ENCODE measurements around the gene ACOXL.

The ACOXL gene

DNA sequence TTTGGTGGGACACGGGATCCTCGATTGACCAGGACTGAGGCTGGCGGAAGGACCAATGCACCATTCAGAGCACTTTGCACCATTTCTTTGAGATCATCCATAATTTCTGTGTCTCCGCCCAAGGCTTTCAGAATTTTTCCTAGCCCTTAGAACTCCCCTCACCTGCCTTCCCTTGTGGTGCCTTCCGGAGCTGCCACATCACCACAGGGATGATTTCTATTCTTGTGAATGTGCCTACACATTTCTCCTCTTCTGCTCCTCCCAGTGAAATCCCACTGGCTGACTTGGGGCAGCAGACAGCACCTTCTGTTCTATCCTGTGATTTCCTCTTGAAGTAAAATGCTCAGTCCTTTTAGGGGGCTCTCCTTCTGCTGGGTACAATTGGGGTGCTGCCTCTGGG is 11.2 kb downstream of the ACOXL start:
- H3K9me3 ChIP-seq (ENCODE audit: insufficient read depth, low read depth, low read length): no peaks in the 10 kb centered on the region
- H3K27ac ChIP-seq (ENCODE audit: low read depth, low read length): no peak overlapping the region
- H3K9ac ChIP-seq (ENCODE audit: low read depth, low read length): no peak overlapping the region
- no peaks in the 10 kb centered on the region for H3K36me3 ChIP-seq (ENCODE audit: insufficient read depth, low read length)
- no peaks in the 10 kb centered on the region for H3K27me3 ChIP-seq (ENCODE audit: insufficient read depth, low read length)
- WGBS: 85% methylated on average over 5 of the region's 5 CpGs
- peaks cover 45% of the 10 kb centered on the region for H3K4me1 ChIP-seq (ENCODE audit: insufficient read depth, low read length)
- no peak overlapping the region for H3K4me3 ChIP-seq (ENCODE audit: low read length)

DNA sequence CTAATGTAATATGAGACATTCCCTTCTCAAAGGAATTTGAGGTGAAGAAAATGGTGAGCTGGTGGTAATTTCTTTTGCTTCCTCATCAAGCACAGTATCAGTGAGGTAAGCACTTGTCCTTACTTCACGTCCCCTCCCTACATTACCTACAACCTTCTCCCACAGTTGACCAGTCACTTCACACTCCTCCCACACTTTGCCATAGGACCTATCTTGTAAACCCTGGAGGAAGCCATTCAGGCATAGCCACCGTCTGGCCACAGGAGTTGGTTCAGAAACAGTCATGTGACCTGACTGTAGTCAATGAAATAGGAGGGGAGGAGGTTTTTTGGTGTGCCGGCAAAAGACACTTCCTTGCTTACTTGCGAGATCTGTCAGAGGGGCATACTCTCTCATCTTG is 12.1 kb downstream of the ACOXL start:
- WGBS: 90% methylated on average over 4 of the region's 4 CpGs
- Histone ChIP-seq H3K4me1 (ENCODE audit: insufficient read depth, low read length) (peaks cover 49% of the 10 kb centered on the region), H3K27ac (ENCODE audit: low read depth, low read length) (no peak overlapping the region)

DNA sequence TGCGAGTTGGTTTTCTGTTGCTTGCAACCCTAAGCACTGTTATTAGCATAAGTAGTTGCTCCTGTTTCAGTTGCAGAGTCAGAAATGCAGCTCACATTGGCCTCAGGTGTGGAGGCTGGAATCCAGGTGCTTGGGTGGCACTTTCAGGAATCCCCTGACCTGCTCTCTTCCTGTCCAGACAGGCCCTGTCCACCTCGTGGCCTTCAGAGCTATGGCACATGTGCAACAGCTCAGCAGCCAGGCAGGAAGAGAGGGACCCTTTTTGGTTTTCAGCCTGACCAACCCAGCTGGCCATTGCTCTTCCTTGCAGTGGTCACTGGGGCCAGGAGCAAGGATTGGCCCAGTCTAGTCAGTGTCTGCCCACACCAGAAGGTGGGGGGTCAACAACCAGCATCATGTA is 12.7 kb downstream of the ACOXL start:
- Histone ChIP-seq H3K9ac (ENCODE audit: low read depth, low read length) (no peak overlapping the region), H3K36me3 (ENCODE audit: insufficient read depth, low read length) (no peaks in the 10 kb centered on the region), H3K9me3 (ENCODE audit: insufficient read depth, low read depth, low read length) (no peaks in the 10 kb centered on the region), H3K4me3 (ENCODE audit: low read length) (no peak overlapping the region), H3K4me1 (ENCODE audit: insufficient read depth, low read length) (peaks cover 49% of the 10 kb centered on the region), H3K27ac (ENCODE audit: low read depth, low read length) (no peak overlapping the region), H3K27me3 (ENCODE audit: insufficient read depth, low read length) (no peaks in the 10 kb centered on the region)
- 94% methylated on average over 2 of the region's 2 CpGs for WGBS

More for the DNA sequence above, 12.1 kb downstream of the ACOXL start:
- Histone ChIP-seq H3K9ac (ENCODE audit: low read depth, low read length) (no peak overlapping the region), H3K9me3 (ENCODE audit: insufficient read depth, low read depth, low read length) (no peaks in the 10 kb centered on the region), H3K27me3 (ENCODE audit: insufficient read depth, low read length) (no peaks in the 10 kb centered on the region), H3K4me3 (ENCODE audit: low read length) (no peak overlapping the region), H3K36me3 (ENCODE audit: insufficient read depth, low read length) (no peaks in the 10 kb centered on the region)

DNA sequence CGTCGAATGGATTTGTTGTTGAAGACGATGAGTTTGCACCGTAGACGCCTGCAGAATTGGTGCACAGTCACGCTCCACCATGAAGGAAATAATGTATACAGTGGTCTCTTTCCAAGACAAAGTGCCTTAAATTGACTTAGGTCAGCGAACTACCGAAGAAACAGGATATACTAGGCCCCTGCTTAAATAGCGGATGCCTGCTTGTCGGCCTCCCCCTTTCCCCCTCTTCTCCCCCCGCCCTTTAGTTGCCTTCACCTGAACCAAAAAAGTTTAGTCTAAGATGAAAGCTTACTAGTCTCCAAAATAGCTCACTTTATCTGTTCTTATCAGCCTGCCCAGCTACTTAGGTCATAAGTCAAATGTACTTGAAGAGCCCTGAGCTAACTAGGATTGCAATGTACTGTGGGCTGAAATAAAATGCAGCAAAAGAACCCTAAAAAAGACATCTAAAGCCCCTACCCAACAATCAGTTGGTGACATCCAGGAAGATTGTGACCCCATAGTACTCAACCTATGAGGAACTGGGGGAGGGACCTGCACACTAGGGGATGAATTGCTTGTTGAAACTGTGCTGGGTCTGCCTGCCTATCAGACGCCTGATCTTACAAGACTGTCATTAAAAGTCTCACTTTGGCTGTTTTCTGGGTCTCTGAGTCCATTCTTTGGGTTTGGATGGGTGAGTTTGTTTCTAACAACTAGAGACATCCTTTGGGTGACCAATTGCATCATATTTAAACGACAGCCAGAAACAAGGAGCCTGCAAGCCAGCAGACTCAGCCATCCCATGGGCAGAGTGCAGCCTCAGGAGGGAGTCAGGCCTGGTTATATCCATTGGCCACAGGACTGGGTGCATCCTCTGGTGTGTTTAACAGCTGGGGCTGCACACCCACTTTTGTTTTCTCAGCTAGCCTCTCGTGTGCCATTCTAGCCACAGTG is 14.5 kb downstream of the ACOXL start:
- WGBS: 90% methylated on average over 14 of the region's 14 CpGs

DNA sequence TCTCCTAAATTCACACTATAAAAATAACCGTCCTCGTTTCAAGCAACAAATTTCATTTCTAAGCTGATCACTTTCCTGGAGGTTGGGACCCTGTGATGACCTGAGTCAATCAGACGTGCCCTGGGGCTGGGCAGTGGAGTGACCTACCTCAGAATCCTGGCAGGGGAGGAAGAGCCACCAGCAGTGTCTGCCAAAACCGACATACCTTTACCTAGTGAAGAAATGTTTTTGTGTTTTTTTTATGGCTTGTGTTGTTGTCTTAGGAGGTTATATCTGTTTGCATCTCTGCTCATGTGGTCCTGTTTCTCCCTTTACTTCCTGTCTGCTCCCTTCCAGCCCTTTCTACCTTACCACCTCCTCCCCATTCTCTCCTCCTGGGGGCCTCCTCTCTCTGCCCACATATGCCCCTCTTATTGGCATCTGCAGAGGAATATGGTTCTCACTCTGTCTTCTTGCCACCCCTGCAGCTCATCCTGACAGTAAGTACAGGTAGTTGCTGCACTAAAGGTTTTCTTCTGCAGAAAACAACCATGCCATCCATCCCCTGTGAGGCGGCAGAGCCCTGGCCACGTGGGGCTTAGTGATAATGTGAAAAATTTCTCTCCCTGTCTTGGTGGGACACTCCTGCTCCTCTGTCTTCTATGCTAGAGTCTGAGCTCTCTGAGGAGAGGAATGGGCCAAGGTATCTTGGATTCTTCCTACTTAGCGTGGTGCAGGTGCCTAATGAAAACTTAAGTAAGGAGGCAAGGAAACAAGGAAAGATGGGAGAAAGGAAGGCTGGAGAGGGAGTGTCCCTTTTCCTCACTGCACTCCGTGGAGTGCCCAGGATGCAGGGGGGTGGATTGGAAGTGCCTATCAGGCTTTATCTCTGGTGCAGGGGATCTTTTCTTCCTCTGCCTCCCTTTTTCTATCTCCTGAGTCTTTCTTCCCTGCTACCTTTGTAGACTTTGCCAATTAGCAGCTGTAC is 15.4 kb downstream of the ACOXL start:
- Histone ChIP-seq H3K4me1 (ENCODE audit: insufficient read depth, low read length) (peaks cover 37% of the 10 kb centered on the region), H3K36me3 (ENCODE audit: insufficient read depth, low read length) (no peaks in the 10 kb centered on the region), H3K9me3 (ENCODE audit: insufficient read depth, low read depth, low read length) (no peaks in the 10 kb centered on the region), H3K27ac (ENCODE audit: low read depth, low read length) (no peak overlapping the region), H3K4me3 (ENCODE audit: low read length) (no peak overlapping the region), H3K27me3 (ENCODE audit: insufficient read depth, low read length) (no peaks in the 10 kb centered on the region), H3K9ac (ENCODE audit: low read depth, low read length) (no peak overlapping the region)
- 72% methylated on average over 8 of the region's 8 CpGs for WGBS

More for the DNA sequence above, 14.5 kb downstream of the ACOXL start:
- Histone ChIP-seq H3K9me3 (ENCODE audit: insufficient read depth, low read depth, low read length) (no peaks in the 10 kb centered on the region), H3K4me1 (ENCODE audit: insufficient read depth, low read length) (peaks cover 37% of the 10 kb centered on the region), H3K27me3 (ENCODE audit: insufficient read depth, low read length) (no peaks in the 10 kb centered on the region), H3K4me3 (ENCODE audit: low read length) (no peak overlapping the region), H3K27ac (ENCODE audit: low read depth, low read length) (no peak overlapping the region), H3K36me3 (ENCODE audit: insufficient read depth, low read length) (no peaks in the 10 kb centered on the region), H3K9ac (ENCODE audit: low read depth, low read length) (no peak overlapping the region)

DNA sequence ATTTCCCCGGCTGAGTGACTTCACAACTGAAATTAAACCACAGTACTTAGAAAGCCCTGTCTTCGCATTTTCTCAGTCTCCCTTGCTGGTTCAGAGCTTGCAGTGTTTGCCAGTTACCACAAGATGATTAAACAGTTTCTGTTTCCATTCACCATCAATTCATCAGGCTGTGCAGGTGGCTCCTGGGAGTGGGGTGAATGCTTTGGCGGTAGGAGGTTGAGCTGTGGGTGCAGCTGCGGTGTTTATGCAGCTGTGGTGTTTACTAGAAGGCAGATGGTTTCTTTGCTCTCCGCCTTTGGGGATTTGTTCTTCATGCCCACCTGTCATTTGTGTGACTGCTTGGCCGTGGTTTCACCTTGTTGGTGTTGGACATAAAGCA is 16.1 kb downstream of the ACOXL start:
- Histone ChIP-seq H3K9ac (ENCODE audit: low read depth, low read length) (no peak overlapping the region), H3K9me3 (ENCODE audit: insufficient read depth, low read depth, low read length) (no peaks in the 10 kb centered on the region), H3K27ac (ENCODE audit: low read depth, low read length) (no peak overlapping the region), H3K4me1 (ENCODE audit: insufficient read depth, low read length) (peaks cover 43% of the 10 kb centered on the region), H3K4me3 (ENCODE audit: low read length) (no peak overlapping the region), H3K36me3 (ENCODE audit: insufficient read depth, low read length) (no peaks in the 10 kb centered on the region), H3K27me3 (ENCODE audit: insufficient read depth, low read length) (no peaks in the 10 kb centered on the region)
- WGBS: 84% methylated on average over 6 of the region's 6 CpGs

DNA sequence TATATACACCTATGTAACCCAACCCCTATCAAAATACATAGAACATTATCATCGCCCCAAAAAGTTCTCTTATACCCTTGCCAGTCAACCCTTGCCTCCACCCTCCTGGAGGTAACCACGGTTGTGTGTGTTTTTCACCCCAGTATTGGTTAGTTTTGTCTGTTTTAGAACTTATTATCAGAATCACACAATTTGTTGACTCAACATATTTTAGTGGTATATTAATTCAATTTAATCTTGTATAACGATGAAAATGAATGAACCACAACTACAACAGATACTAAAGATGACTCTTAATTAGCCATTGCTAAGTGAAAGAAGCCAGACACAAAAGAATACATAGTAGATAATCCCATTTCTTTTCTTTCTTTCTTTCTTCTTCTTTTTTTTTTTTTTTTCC is 19.3 kb downstream of the ACOXL start:
- Histone ChIP-seq H3K4me3 (ENCODE audit: low read length) (no peak overlapping the region), H3K27me3 (ENCODE audit: insufficient read depth, low read length) (no peaks in the 10 kb centered on the region), H3K9ac (ENCODE audit: low read depth, low read length) (no peak overlapping the region), H3K4me1 (ENCODE audit: insufficient read depth, low read length) (peaks cover 38% of the 10 kb centered on the region), H3K27ac (ENCODE audit: low read depth, low read length) (no peak overlapping the region), H3K9me3 (ENCODE audit: insufficient read depth, low read depth, low read length) (no peaks in the 10 kb centered on the region), H3K36me3 (ENCODE audit: insufficient read depth, low read length) (no peaks in the 10 kb centered on the region)
- WGBS: 96% methylated on average over 2 of the region's 3 CpGs

DNA sequence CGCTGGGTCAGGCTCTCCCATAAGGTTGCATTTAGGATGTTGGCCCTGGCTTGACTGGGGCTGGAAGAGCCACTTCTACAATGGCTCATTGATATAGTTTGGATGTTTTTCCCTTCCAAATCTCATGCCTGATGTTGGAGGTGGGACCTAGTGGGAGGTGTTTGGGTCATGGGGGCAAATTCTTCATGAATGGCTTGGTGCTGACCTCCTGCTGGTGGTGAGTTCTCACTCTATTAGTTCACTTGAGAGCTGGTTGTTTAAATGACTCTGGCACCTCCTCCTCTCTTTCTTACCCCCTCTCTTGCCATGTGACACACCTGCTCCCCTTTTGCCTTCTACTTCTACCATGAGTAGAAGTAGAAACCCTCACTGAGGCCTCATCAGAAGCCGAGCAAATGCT is 20.5 kb downstream of the ACOXL start:
- WGBS: 69% methylated on average over 2 of the region's 2 CpGs
- Histone ChIP-seq H3K9ac (ENCODE audit: low read depth, low read length) (no peak overlapping the region), H3K9me3 (ENCODE audit: insufficient read depth, low read depth, low read length) (no peaks in the 10 kb centered on the region), H3K4me3 (ENCODE audit: low read length) (no peak overlapping the region), H3K27ac (ENCODE audit: low read depth, low read length) (no peak overlapping the region), H3K4me1 (ENCODE audit: insufficient read depth, low read length) (peaks cover 28% of the 10 kb centered on the region), H3K36me3 (ENCODE audit: insufficient read depth, low read length) (no peaks in the 10 kb centered on the region), H3K27me3 (ENCODE audit: insufficient read depth, low read length) (no peaks in the 10 kb centered on the region)

DNA sequence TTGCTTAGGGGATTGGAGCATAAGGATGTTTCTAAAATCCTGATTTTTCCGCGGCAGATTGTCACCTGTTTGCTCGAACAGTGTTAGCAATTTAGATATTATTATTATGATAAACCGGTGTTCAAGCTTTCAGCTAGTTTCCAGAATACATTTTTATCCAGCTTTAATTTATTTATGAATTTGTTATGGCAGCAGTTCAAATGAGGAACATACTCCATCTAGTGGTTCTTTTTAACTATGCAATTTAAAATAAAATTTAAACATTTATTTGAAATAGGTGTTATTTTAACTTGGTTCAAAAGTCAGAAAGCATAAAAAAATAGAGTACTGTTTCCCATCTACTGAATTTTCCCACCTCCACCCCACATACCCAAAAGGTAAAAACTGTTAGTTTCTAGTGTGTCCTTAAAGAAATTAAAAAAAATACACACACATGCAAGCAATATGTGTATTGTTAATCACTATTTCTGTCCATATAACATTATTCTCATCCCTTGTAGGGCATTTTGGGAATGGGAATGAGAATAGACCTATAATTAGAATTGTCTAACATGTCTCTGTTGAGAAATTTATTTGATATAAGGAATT is 23.2 kb downstream of the ACOXL start:
- WGBS: 85% methylated on average over 3 of the region's 4 CpGs
- Histone ChIP-seq H3K4me3 (ENCODE audit: low read length) (no peak overlapping the region), H3K9ac (ENCODE audit: low read depth, low read length) (no peak overlapping the region), H3K27me3 (ENCODE audit: insufficient read depth, low read length) (no peaks in the 10 kb centered on the region), H3K27ac (ENCODE audit: low read depth, low read length) (no peak overlapping the region), H3K9me3 (ENCODE audit: insufficient read depth, low read depth, low read length) (peaks cover 8% of the 10 kb centered on the region), H3K4me1 (ENCODE audit: insufficient read depth, low read length) (peaks cover 17% of the 10 kb centered on the region), H3K36me3 (ENCODE audit: insufficient read depth, low read length) (no peaks in the 10 kb centered on the region)

DNA sequence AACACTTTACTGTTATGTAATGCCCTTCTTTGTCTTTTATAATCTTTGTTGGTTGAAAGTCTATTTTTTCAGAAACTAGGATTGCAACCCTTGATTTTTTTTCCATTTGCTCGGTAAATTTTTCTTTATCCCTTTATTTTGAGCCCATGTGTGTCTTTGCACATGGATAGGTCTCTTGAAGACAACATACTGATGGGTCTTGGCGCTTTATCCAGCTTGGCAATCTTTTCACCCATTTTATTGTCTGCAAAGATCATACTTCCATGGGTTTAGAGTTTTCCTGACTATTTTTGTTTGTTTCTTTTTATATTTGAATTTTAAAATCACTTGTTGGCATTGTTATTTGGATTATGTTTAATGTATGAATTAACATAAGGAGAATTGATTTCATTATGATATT is 27.0 kb downstream of the ACOXL start:
- peaks cover 7% of the 10 kb centered on the region; the same call in 1 of the 2 replicates for H3K4me1 ChIP-seq (ENCODE audit: insufficient read depth, low read length)
- 95% methylated on average over 2 of the region's 2 CpGs for WGBS
- no peaks in the 10 kb centered on the region for H3K36me3 ChIP-seq (ENCODE audit: insufficient read depth, low read length)
- H3K9me3 ChIP-seq (ENCODE audit: insufficient read depth, low read depth, low read length): peaks cover 14% of the 10 kb centered on the region
- no peaks in the 10 kb centered on the region for H3K27me3 ChIP-seq (ENCODE audit: insufficient read depth, low read length)
- H3K27ac ChIP-seq (ENCODE audit: low read depth, low read length): no peak overlapping the region
- H3K9ac ChIP-seq (ENCODE audit: low read depth, low read length): no peak overlapping the region
- H3K4me3 ChIP-seq (ENCODE audit: low read length): no peak overlapping the region

DNA sequence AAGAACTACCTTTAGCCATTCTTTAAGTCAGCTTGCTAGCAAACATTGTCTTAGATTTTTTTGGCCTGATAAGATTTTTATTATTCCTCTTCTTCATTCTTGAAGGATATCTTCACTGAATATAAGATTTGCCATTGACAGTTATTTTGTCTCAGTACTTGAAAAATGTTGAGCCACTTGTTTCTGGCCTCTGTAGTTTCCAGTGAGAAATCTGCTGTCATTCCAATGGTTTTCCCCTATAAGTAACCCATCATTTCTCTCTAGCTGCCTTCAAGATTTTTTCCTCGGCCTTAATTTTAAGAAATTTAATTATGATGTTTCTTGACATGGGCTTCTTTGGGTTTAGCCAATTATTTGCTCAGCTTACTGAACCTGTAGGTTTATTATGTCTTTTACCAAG is 32.6 kb downstream of the ACOXL start:
- H3K27me3 ChIP-seq (ENCODE audit: insufficient read depth, low read length): no peaks in the 10 kb centered on the region
- no peak overlapping the region for H3K9ac ChIP-seq (ENCODE audit: low read depth, low read length)
- no CpG with 5 or more reads among the region's 1 CpG for WGBS
- H3K9me3 ChIP-seq (ENCODE audit: insufficient read depth, low read depth, low read length): peaks cover 14% of the 10 kb centered on the region
- no peak overlapping the region for H3K4me3 ChIP-seq (ENCODE audit: low read length)
- H3K27ac ChIP-seq (ENCODE audit: low read depth, low read length): no peak overlapping the region
- H3K4me1 ChIP-seq (ENCODE audit: insufficient read depth, low read length): peaks cover 13% of the 10 kb centered on the region
- no peaks in the 10 kb centered on the region for H3K36me3 ChIP-seq (ENCODE audit: insufficient read depth, low read length)
